Esophagus squamous epithelium (tissue), 5 donors: ENCODE measurements around the gene ARFIP1. TPM values are rescaled to one million over a fixed set of nuclear protein-coding genes. Genes with fewer than 3 reads are reported as not detected.

ENCODE experiments used
- DNase-seq: peaks from one replicate; lab custom pipeline; 2025; lab: John Stamatoyannopoulos, UW
- H3K27ac ChIP-seq, 4 donors: fragments of 200-600 bp; sonication (generic); one replicate each; pipeline ENCODE4 v1.5.1; 2016 to 2019; ENCODE audit warnings: mild to moderate bottlenecking in 1 of 4
- H3K27me3 ChIP-seq, 4 donors: fragments of 200-600 bp; sonication (generic); 1 replicate in 3 of 4; 2 replicates in 1 of 4; pipeline versions ENCODE4 v1.5.1 to v1.6.0; 2017 to 2021; ENCODE audit warnings: antibody characterized with exemption in 1 of 4
- H3K36me3 ChIP-seq, 3 donors: fragments of 200-600 bp; sonication (generic); one replicate each; pipeline ENCODE4 v1.5.1; 2016 to 2019
- H3K4me1 ChIP-seq, 3 donors: fragments of 200-600 bp; sonication (generic); one replicate each; pipeline ENCODE4 v1.5.1; 2017 to 2019
- H3K4me3 ChIP-seq, 4 donors: fragments of 200-600 bp; sonication (generic); 1 replicate in 3 of 4; 2 replicates in 1 of 4; pipeline ENCODE4 v1.5.1; 2016 to 2019; ENCODE audit warnings: mild to moderate bottlenecking in 2 of 4, moderate library complexity in 1 of 4
- H3K9me3 ChIP-seq, 3 donors: fragments of 200-600 bp; sonication (generic); one replicate each; pipeline ENCODE4 v1.5.1; 2016 to 2019
- POLR2A ChIP-seq, 4 donors: fragments of 450-650 bp; IDR thresholded peaks; one replicate each; pipeline ENCODE4 v1.6.1; 2017; ENCODE audit warnings: antibody characterized with exemption in 4 of 4, mild to moderate bottlenecking in 4 of 4, moderate library complexity in 3 of 4
- WGBS, 2 donors: methylation state at CpG; one replicate each; pipeline ENCODE4 v1.1.5; 2018; 5-methylcytosine and 5-hydroxymethylcytosine counted together
- intact Hi-C: fragments of 100-400 bp; cut with DNase I; formaldehyde crosslinking; loops from one replicate; pipeline ENCODE4 v1.15.0; 2022
- total RNA-seq, 4 donors: library from RNA; depleted of rRNA; stranded (reverse); fragments of >200 nt; gene quantifications; one replicate each; pipeline ENCODE4 v1.1.0, GENCODE V29; 2016
- TF ChIP-seq, protein P1 (sequence below), 6 experiments: fragments of 450-650 bp in 4 of 6; fragments of 200-600 bp in 2 of 6; sonication (generic) in 2 of 6; IDR thresholded peaks; one replicate each; pipeline ENCODE4 v1.5.1; 2016 to 2019; ENCODE audit warnings: antibody characterized with exemption in 6 of 6, mild to moderate bottlenecking in 4 of 6, moderate library complexity in 4 of 6
- donor health status: DM: yes; HTN: yes; CAD: no.

The ARFIP1 gene
- total RNA-seq, 4 donors from 2014 or later, result 21.7 to 34.3 (median 28.0) TPM

DNA sequence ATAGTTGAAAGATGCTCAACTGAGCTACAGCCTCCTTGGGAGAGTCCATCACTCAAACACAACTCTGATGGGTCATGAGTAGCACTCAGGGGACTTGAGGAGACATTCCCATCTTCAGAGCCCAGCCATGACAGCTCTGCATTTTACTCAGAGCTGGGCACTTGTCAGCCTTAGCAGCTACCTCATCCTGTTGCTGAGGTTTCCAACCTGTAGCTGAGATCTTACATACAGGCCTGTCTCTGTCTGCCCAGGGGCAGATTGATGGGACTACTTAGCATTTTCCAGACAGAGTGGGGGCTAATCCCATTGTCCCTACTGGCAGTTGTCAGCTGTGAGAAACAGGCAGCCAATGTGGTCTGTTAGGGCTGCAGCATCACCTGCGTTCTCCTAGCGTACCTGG, 159.9 kb downstream of the ARFIP1 start:
- no peak for DNase-seq
- H3K4me1 ChIP-seq, result peaks cover 6 to 72% (median 8%) of the 10 kb centered on the region in 3 donors
- H3K4me3 ChIP-seq, result no peak overlapping the region
- 95 to 100% methylated on average over 2 of the region's 2 CpGs for WGBS, 2 donors
- no peak overlapping the region for H3K27ac ChIP-seq
- H3K36me3 ChIP-seq, result peaks cover 0 to 17% (median 0%) of the 10 kb centered on the region in 3 donors
- TF ChIP-seq POLR2A (IDR thresholded peaks at IDR 0.05), result no peak
- TF ChIP-seq, protein P1, sequence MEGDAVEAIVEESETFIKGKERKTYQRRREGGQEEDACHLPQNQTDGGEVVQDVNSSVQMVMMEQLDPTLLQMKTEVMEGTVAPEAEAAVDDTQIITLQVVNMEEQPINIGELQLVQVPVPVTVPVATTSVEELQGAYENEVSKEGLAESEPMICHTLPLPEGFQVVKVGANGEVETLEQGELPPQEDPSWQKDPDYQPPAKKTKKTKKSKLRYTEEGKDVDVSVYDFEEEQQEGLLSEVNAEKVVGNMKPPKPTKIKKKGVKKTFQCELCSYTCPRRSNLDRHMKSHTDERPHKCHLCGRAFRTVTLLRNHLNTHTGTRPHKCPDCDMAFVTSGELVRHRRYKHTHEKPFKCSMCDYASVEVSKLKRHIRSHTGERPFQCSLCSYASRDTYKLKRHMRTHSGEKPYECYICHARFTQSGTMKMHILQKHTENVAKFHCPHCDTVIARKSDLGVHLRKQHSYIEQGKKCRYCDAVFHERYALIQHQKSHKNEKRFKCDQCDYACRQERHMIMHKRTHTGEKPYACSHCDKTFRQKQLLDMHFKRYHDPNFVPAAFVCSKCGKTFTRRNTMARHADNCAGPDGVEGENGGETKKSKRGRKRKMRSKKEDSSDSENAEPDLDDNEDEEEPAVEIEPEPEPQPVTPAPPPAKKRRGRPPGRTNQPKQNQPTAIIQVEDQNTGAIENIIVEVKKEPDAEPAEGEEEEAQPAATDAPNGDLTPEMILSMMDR (IDR thresholded peaks at IDR 0.05), result no peak
- intact Hi-C loops, result no loop called here
- peaks cover 0 to 48% (median 0%) of the 10 kb centered on the region in 4 donors for H3K27me3 ChIP-seq
- H3K9me3 ChIP-seq, result no peaks in the 10 kb centered on the region

DNA sequence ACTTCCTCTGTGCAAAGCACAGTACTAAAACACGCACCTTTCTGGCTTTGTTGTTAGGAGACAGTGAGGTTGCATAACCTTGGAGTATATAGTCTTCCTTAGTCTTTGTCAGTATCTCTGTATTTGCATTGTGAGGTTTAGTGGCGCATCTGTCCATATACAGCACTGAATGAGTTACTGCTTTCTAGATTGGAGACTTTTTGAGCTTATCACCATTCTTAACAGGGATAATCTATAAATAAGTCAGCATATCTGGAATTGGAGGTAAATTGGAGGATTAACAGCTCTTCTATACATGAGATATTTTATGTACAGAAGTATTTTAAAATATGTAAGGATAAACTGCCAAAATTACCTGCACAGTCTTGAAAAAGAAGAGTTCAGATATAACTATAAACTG, 160.7 kb downstream of the ARFIP1 start:
- H3K4me3 ChIP-seq, result no peak overlapping the region
- no peaks in the 10 kb centered on the region for H3K9me3 ChIP-seq
- DNase-seq, result no peak
- peaks cover 0 to 47% (median 0%) of the 10 kb centered on the region in 4 donors for H3K27me3 ChIP-seq
- TF ChIP-seq, protein P1 (IDR thresholded peaks at IDR 0.05), result no peak
- TF ChIP-seq POLR2A (IDR thresholded peaks at IDR 0.05), result no peak
- 44 to 63% methylated on average over 2 of the region's 2 CpGs for WGBS, 2 donors
- H3K4me1 ChIP-seq, result peaks cover 5 to 69% (median 6%) of the 10 kb centered on the region in 3 donors
- intact Hi-C loops, result no loop called here
- no peak overlapping the region for H3K27ac ChIP-seq
- peaks cover 0 to 17% (median 0%) of the 10 kb centered on the region in 3 donors for H3K36me3 ChIP-seq

DNA sequence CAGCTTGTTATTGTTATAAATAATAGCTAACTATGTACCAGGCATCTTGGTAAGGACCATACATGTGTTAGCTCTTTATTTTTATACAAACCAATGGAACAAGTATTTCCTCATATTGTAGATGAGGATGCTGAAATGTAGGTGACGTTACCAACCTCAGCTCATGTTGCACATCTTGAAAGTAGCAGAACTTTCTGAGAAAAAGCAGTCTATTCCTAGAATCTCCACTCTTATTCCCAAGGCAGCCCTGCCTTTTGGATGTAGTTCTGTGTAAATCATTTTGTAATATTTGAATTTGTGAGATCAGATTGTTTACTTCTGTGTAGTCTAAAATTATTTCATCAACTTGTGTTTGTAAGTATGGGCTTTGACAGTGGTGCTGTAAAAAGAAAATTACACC, 161.7 kb downstream of the ARFIP1 start:
- TF ChIP-seq POLR2A (IDR thresholded peaks at IDR 0.05), result no peak
- TF ChIP-seq, protein P1 (IDR thresholded peaks at IDR 0.05), result no peak
- no peak overlapping the region for H3K27ac ChIP-seq
- WGBS, 2 donors, result 62 to 69% methylated on average over 1 of the region's 1 CpG
- H3K27me3 ChIP-seq, result peaks cover 0 to 37% (median 0%) of the 10 kb centered on the region in 4 donors
- peaks cover 0 to 17% (median 0%) of the 10 kb centered on the region in 3 donors for H3K36me3 ChIP-seq
- DNase-seq, result no peak
- peaks cover 0 to 67% (median 6%) of the 10 kb centered on the region in 3 donors for H3K4me1 ChIP-seq
- H3K4me3 ChIP-seq, result no peak overlapping the region
- intact Hi-C loops, result no loop called here
- H3K9me3 ChIP-seq, result no peaks in the 10 kb centered on the region

DNA sequence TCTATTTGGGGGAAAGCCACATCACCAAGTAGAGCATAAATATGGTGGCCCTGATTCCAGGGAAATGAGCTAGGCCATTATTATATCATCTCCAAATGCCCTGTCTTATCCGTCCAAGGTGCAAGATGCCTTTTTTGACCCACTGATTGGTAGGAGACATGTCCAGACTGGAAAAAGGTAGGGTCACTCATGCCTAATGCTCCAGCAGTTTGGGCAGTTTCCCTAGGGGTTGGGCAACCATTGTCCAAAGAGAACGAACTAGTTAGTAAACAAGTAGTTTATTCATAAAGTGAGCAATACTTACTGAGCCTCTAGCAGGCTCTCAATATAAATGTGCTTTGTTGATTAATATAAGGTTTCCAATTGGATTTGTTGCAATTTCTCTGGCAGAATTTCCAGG, 162.6 kb downstream of the ARFIP1 start:
- intact Hi-C loops, result no loop called here

DNA sequence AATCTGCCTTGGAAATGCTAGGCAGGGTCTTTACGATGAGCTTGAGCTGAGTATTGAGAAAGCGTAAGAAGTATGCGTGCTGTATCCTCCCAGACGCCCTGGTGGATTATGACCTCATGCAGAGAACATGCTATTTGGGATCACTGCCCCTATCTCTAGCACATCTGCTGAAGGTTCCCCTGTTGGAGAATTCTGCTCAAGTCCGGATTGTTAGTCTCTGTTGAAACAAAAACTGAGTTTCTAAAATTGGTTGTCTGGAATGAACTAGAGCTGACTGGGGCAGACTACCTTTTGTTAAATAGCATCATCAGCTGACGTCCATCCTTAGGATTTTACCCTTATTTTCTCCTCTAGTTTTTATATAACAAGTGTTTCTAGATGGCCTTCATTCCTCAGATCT, 163.9 kb downstream of the ARFIP1 start:
- H3K27ac ChIP-seq, result peak overlapping the region in 3 of 4 donors; percentile 28 to 76 (median 57)
- H3K4me1 ChIP-seq, result peaks cover 0 to 44% (median 0%) of the 10 kb centered on the region in 3 donors
- no peak overlapping the region for H3K4me3 ChIP-seq
- TF ChIP-seq POLR2A (IDR thresholded peaks at IDR 0.05), result no peak
- TF ChIP-seq, protein P1 (IDR thresholded peaks at IDR 0.05), result no peak
- no peaks in the 10 kb centered on the region for H3K9me3 ChIP-seq
- WGBS, 2 donors, result 72 to 73% methylated on average over 6 of the region's 6 CpGs
- peaks cover 0 to 17% (median 0%) of the 10 kb centered on the region in 3 donors for H3K36me3 ChIP-seq
- H3K27me3 ChIP-seq, result peaks cover 0 to 15% (median 0%) of the 10 kb centered on the region in 4 donors
- DNase-seq, result no peak
- intact Hi-C loops, result no loop called here

More for the DNA sequence above, 162.6 kb downstream of the ARFIP1 start:
- Histone ChIP-seq H3K27me3 (peaks cover 0 to 28% (median 0%) of the 10 kb centered on the region in 4 donors), H3K36me3 (peaks cover 0 to 17% (median 0%) of the 10 kb centered on the region in 3 donors), H3K27ac (peak overlapping the region in 1 of 4 donors; percentile 17), H3K9me3 (no peaks in the 10 kb centered on the region), H3K4me3 (no peak overlapping the region), H3K4me1 (peaks cover 0 to 57% (median 6%) of the 10 kb centered on the region in 3 donors)
- DNase-seq, result no peak
- WGBS, 2 donors, result 59 to 62% methylated on average over 2 of the region's 2 CpGs
- TF ChIP-seq POLR2A (IDR thresholded peaks at IDR 0.05), result no peak
- TF ChIP-seq, protein P1 (IDR thresholded peaks at IDR 0.05), result no peak
